PC-9 (cell line): ENCODE results near the gene CSTF2.

ENCODE experiments used
- EZH2 ChIP-seq: fragments of 200-600 bp; sonication (generic); IDR thresholded peaks from 2 replicates; pipeline ENCODE4 v1.8.0; 2017; ENCODE audit warnings: antibody characterized with exemption, low read depth
- TF ChIP-seq, protein P1 (sequence below): fragments of 200-600 bp; sonication (generic); conservative IDR thresholded peaks from 2 replicates; pipeline ENCODE4 v1.6.1; 2017; ENCODE audit warnings: mixed run types, antibody characterized with exemption, mild to moderate bottlenecking, moderate library complexity

DNA sequence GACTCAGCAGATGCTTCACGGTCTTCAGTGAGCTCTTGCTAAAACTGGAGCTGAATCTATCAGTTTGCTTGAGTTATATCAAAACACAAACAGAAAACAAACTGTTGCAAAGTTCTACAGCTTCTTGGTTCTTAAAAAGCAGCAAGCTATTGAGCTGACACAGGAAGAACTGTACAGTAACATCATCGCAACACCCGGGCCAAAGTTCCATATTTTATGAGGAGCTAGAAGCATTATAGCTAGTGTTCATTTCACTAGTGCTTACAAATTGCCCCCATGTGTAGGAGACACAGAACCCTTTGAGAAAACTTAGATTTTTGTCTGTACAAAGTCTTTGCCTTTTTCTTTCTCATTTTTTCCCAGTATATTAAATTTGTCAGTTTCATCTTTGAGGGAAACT is 17.3 kb upstream of the CSTF2 start:
- TF ChIP-seq, protein P1, sequence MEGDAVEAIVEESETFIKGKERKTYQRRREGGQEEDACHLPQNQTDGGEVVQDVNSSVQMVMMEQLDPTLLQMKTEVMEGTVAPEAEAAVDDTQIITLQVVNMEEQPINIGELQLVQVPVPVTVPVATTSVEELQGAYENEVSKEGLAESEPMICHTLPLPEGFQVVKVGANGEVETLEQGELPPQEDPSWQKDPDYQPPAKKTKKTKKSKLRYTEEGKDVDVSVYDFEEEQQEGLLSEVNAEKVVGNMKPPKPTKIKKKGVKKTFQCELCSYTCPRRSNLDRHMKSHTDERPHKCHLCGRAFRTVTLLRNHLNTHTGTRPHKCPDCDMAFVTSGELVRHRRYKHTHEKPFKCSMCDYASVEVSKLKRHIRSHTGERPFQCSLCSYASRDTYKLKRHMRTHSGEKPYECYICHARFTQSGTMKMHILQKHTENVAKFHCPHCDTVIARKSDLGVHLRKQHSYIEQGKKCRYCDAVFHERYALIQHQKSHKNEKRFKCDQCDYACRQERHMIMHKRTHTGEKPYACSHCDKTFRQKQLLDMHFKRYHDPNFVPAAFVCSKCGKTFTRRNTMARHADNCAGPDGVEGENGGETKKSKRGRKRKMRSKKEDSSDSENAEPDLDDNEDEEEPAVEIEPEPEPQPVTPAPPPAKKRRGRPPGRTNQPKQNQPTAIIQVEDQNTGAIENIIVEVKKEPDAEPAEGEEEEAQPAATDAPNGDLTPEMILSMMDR: no peak
- no peak for TF ChIP-seq EZH2
